Body of pancreas (tissue), 4 donors: Measurements from ENCODE around the gene ATP8A2. TPM values are rescaled to one million over a fixed set of nuclear protein-coding genes. Genes with fewer than 3 reads are reported as not detected.

Experiments
- ATAC-seq: fragments of 150-250 bp; one replicate; pipeline ENCODE4 v1.9.1; 2016
- DNase-seq, 4 donors: peaks; one replicate each; pipeline ENCODE4 v3.0.0-alpha.2; 2019
- H3K27ac ChIP-seq, 4 donors: fragments of 200-600 bp; sonication (generic); 1 replicate in 3 of 4; 2 replicates in 1 of 4; pipeline versions ENCODE4 v1.5.1 to v1.6.1; 2016 to 2019; ENCODE audit warnings: mild to moderate bottlenecking in 1 of 4, mixed read lengths in 1 of 4, moderate library complexity in 1 of 4
- H3K27me3 ChIP-seq, 2 donors: fragments of 200-600 bp; sonication (generic); one replicate each; pipeline ENCODE4 v1.6.0; 2016; ENCODE audit warnings: mild to moderate bottlenecking in 1 of 2
- H3K36me3 ChIP-seq, 2 donors: fragments of 200-600 bp; sonication (generic); replicated peaks in 1 of 2; 2 replicates each; pipeline ENCODE4 v1.5.1; 2016; ENCODE audit warnings: low read depth in 2 of 2; ENCODE audit not compliant: insufficient read depth in 1 of 2
- H3K4me1 ChIP-seq: fragments of 200-600 bp; sonication (generic); one replicate; pipeline ENCODE4 v1.6.0; 2016
- H3K4me3 ChIP-seq, 2 donors: fragments of 200-600 bp; sonication (generic); 1 replicate in 1 of 2; 2 replicates in 1 of 2; pipeline ENCODE4 v1.5.1; 2016 to 2019
- H3K9me3 ChIP-seq, 3 donors: fragments of 200-600 bp; sonication (generic); 1 replicate in 2 of 3; 2 replicates in 1 of 3; pipeline ENCODE4 v1.5.1; 2016
- POLR2A ChIP-seq, 3 donors: fragments of 450-650 bp; IDR thresholded peaks; one replicate each; pipeline ENCODE4 v1.6.1; 2016; ENCODE audit warnings: antibody characterized with exemption in 3 of 3, mild to moderate bottlenecking in 2 of 3
- WGBS, 2 donors: methylation state at CpG; one replicate each; pipeline ENCODE4 v1.1.5; 2017; 5-methylcytosine and 5-hydroxymethylcytosine counted together
- intact Hi-C: fragments of 100-400 bp; cut with DNase I; formaldehyde crosslinking; loops from one replicate; pipeline ENCODE4 v1.15.1; 2023
- total RNA-seq, 2 donors: library from RNA; depleted of rRNA; stranded (reverse); fragments of >200 nt; gene quantifications; one replicate each; pipeline ENCODE4 v1.1.0, GENCODE V29; 2016
- TF ChIP-seq, protein P1 (sequence below), 7 experiments: fragments of 450-650 bp in 4 of 7; fragments of 200-600 bp in 3 of 7; sonication (generic) in 3 of 7; IDR thresholded peaks; one replicate each; pipeline ENCODE4 v1.5.1; 2016 to 2019; ENCODE audit warnings: antibody characterized with exemption in 7 of 7

ATP8A2 gene
- total RNA-seq, 2 donors from 2014 or later, result under 0.01 TPM; not detected in 1

DNA sequence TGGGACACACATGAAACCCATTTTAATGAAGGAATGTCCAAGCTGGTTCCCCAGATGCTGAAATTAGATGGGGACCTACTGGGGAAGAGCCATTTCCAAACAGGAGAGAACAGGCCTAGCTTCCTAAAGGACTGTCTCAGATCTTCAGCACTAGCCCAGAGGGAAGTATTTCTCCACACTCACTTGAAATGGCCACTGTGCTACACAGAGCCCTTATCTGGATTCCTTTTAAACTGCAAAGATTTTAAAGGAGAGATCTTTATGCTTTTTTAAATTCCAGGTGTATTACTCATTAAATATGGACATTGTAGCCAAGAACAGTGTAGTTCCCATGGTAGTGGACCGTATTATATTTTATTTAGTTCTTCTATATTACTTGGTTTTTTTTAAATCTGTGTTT is 424.7 kb downstream of the ATP8A2 start:
- WGBS, 2 donors, result 91% methylated on average over 1 of the region's 1 CpG
- ATAC-seq, result no peak
- no peaks in the 10 kb centered on the region for H3K36me3 ChIP-seq
- TF ChIP-seq POLR2A (IDR thresholded peaks at IDR 0.05), result no peak
- TF ChIP-seq, protein P1, sequence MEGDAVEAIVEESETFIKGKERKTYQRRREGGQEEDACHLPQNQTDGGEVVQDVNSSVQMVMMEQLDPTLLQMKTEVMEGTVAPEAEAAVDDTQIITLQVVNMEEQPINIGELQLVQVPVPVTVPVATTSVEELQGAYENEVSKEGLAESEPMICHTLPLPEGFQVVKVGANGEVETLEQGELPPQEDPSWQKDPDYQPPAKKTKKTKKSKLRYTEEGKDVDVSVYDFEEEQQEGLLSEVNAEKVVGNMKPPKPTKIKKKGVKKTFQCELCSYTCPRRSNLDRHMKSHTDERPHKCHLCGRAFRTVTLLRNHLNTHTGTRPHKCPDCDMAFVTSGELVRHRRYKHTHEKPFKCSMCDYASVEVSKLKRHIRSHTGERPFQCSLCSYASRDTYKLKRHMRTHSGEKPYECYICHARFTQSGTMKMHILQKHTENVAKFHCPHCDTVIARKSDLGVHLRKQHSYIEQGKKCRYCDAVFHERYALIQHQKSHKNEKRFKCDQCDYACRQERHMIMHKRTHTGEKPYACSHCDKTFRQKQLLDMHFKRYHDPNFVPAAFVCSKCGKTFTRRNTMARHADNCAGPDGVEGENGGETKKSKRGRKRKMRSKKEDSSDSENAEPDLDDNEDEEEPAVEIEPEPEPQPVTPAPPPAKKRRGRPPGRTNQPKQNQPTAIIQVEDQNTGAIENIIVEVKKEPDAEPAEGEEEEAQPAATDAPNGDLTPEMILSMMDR (IDR thresholded peaks at IDR 0.05), result no peak
- H3K27ac ChIP-seq, result no peak overlapping the region
- intact Hi-C loops, result no loop called here
- no peaks in the 10 kb centered on the region for H3K9me3 ChIP-seq
- H3K27me3 ChIP-seq, result no peaks in the 10 kb centered on the region
- DNase-seq, result no peak
- H3K4me3 ChIP-seq, result no peak overlapping the region
- H3K4me1 ChIP-seq, result no peaks in the 10 kb centered on the region

DNA sequence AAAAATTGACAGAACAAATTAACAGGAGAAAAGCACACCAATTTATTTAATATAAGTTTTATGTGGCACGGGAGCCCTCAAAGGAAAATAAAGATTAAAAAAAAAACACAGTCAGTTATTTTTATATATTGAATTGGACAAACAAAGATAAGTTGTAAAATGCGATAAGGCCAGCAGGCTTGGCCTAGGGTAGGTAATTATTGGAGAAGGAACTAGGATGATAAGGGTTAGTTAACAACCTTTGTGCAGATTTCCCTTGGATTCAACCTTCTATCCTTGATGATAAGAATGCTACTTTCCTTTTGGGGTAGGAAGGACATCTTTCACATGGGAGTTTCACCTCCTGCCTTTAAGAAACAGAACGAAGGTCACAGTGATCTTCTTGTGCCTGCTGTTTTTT is 427.2 kb downstream of the ATP8A2 start:
- TF ChIP-seq, protein P1 (IDR thresholded peaks at IDR 0.05), result no peak
- no peak for TF ChIP-seq POLR2A (IDR thresholded peaks at IDR 0.05)
- DNase-seq (no peak), ATAC-seq (no peak)
- no peak overlapping the region for H3K4me3 ChIP-seq
- no peaks in the 10 kb centered on the region for H3K27me3 ChIP-seq
- H3K27ac ChIP-seq, result no peak overlapping the region
- intact Hi-C loops, result no loop called here
- no peaks in the 10 kb centered on the region for H3K36me3 ChIP-seq
- no peaks in the 10 kb centered on the region for H3K9me3 ChIP-seq
- H3K4me1 ChIP-seq, result no peaks in the 10 kb centered on the region
- WGBS, 2 donors, result 22 to 40% methylated on average over 3 of the region's 3 CpGs

DNA sequence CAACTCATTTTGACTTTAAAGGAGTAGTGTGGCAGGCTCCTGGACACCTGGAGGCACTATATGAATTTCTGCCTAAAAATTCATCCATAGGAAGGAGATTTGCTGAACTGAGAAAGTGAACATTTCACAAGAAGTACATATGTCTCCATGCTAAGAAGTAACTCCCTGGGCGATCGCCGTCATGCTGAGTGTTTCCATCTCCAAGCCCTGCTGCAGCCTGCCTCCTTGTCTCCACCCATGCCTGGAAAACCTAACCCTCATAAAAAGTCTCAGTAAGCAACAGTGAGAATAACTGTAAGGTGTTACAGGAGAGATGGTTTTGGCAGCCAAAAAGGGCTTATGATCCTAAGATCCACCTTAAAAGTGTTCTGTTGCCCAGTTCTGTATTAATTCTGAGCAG is 428.7 kb downstream of the ATP8A2 start:
- no peak for TF ChIP-seq POLR2A (IDR thresholded peaks at IDR 0.05)
- TF ChIP-seq, protein P1 (IDR thresholded peaks at IDR 0.05), result no peak
- H3K4me3 ChIP-seq, result no peak overlapping the region
- DNase-seq, result no peak
- H3K36me3 ChIP-seq, result no peaks in the 10 kb centered on the region
- WGBS, 2 donors, result 88 to 93% methylated on average over 3 of the region's 3 CpGs
- no peak for ATAC-seq
- H3K4me1 ChIP-seq, result no peaks in the 10 kb centered on the region
- H3K27ac ChIP-seq, result no peak overlapping the region
- intact Hi-C loops, result no loop called here
- no peaks in the 10 kb centered on the region for H3K27me3 ChIP-seq
- no peaks in the 10 kb centered on the region for H3K9me3 ChIP-seq

DNA sequence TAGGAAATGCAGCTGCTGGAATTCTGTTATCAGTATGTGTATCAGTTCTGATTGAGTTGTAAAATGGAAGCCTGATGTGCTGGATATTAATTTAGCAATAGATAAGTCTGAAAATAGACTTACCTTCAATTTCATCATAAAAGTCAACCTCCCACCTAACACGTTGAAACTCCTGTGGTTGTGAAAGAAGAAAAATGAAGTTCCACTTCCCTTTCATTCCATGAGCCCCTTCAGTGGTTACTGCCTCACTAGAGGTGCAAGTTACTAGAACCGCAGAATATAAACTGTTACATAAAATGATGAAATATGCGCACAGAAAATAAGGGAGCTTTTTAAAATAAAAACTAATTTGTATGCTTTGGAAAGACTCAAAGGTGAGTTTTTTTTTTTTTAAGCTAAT is 430.8 kb downstream of the ATP8A2 start:
- intact Hi-C loops, result no loop called here
- ATAC-seq (no peak), DNase-seq (no peak)
- H3K27me3 ChIP-seq, result no peaks in the 10 kb centered on the region
- H3K9me3 ChIP-seq, result no peaks in the 10 kb centered on the region
- H3K4me3 ChIP-seq, result no peak overlapping the region
- no peaks in the 10 kb centered on the region for H3K4me1 ChIP-seq
- H3K36me3 ChIP-seq, result no peaks in the 10 kb centered on the region
- H3K27ac ChIP-seq, result no peak overlapping the region
- TF ChIP-seq POLR2A (IDR thresholded peaks at IDR 0.05), result no peak
- TF ChIP-seq, protein P1 (IDR thresholded peaks at IDR 0.05), result no peak
- 54 to 63% methylated on average over 3 of the region's 3 CpGs for WGBS, 2 donors

DNA sequence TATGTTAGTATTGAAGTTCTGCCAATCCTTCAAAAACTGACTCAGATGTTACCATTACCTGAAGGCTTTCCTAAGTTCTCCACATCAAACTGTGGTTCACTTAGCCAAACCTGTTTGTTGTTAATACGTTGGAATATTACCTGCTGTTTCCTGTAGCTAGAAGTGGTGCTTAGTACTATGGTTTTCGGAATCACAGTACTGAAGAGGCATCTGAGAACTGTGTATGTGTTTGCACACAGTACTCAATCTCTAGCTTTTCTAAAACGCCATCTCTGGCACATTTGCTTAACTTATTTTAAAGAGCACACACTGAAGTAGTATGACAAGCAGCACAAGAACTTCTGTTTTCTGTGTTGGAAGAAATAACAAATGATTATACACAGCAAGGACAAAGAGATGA is 431.9 kb downstream of the ATP8A2 start:
- intact Hi-C loops, result no loop called here
- DNase-seq (no peak), ATAC-seq (no peak)
- H3K27me3 ChIP-seq, result no peaks in the 10 kb centered on the region
- no peaks in the 10 kb centered on the region for H3K36me3 ChIP-seq
- no peak overlapping the region for H3K27ac ChIP-seq
- no peaks in the 10 kb centered on the region for H3K9me3 ChIP-seq
- no peak for TF ChIP-seq POLR2A (IDR thresholded peaks at IDR 0.05)
- TF ChIP-seq, protein P1 (IDR thresholded peaks at IDR 0.05), result no peak
- no peaks in the 10 kb centered on the region for H3K4me1 ChIP-seq
- no peak overlapping the region for H3K4me3 ChIP-seq
- WGBS, 2 donors, result 30 to 56% methylated on average over 3 of the region's 3 CpGs
